ENCODE measurements around the gene CHL1. TPM values are rescaled to one million over a fixed set of nuclear protein-coding genes. Genes with fewer than 3 reads are reported as not detected.

The CHL1 gene
- total RNA-seq, 1 donor from 2014 or later = 0.44 TPM

DNA sequence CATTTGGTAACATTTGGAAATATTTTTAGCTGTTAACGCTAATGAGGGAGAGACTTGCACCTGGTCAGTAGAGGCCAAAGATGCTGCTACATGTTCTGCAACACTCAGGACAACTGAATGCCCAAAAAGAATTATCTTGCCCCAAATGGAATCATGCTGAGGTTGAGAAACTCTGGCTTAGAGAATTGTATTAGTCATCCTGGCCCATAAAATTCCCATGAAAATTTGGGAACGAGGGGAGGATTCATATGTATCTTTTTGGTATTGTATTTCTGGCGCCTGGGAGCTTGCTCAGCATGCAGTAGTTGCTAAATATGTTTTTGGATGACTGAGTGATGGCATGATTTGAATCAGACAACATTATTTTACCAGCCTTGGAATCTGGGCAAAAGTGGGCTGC, 59.9 kb downstream of the CHL1 start:
- Mint-ChIP-seq H3K4me3 (no peak overlapping the region), H3K27ac (ENCODE audit: unreplicated experiment) (no peak overlapping the region), H3K9me3 (peaks cover 3% of the 10 kb centered on the region), H3K27me3 (ENCODE audit: low read depth) (peaks cover 3% of the 10 kb centered on the region), H3K36me3 (ENCODE audit: low read depth) (no peaks in the 10 kb centered on the region), H3K4me1 (no peaks in the 10 kb centered on the region)
- TF ChIP-seq, protein P1, sequence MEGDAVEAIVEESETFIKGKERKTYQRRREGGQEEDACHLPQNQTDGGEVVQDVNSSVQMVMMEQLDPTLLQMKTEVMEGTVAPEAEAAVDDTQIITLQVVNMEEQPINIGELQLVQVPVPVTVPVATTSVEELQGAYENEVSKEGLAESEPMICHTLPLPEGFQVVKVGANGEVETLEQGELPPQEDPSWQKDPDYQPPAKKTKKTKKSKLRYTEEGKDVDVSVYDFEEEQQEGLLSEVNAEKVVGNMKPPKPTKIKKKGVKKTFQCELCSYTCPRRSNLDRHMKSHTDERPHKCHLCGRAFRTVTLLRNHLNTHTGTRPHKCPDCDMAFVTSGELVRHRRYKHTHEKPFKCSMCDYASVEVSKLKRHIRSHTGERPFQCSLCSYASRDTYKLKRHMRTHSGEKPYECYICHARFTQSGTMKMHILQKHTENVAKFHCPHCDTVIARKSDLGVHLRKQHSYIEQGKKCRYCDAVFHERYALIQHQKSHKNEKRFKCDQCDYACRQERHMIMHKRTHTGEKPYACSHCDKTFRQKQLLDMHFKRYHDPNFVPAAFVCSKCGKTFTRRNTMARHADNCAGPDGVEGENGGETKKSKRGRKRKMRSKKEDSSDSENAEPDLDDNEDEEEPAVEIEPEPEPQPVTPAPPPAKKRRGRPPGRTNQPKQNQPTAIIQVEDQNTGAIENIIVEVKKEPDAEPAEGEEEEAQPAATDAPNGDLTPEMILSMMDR (conservative IDR thresholded peaks at IDR 0.05) = no peak
- no peak for DNase-seq (ENCODE audit: low read depth, low spot score)

DNA sequence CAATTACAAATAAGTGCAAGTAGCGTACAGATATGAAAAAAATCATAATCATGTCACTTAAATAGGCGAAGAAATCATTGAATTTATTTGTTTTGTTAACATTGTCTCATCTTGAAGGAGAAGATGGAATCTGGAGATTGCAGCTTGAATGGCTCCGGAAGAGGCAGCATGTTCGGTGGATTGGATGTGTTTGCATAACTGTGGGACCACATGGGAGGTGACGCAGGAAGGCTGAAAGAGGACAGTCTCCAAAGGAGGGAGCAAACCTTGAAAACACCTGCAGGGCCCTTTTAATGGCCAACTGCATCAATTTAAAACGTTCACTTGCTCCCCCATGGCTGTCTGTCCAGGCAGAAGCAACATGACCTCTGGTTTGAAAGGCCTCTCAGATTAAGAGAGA, 61.3 kb downstream of the CHL1 start:
- Mint-ChIP-seq H3K36me3 (ENCODE audit: low read depth) (no peaks in the 10 kb centered on the region), H3K27ac (ENCODE audit: unreplicated experiment) (no peak overlapping the region)

DNA sequence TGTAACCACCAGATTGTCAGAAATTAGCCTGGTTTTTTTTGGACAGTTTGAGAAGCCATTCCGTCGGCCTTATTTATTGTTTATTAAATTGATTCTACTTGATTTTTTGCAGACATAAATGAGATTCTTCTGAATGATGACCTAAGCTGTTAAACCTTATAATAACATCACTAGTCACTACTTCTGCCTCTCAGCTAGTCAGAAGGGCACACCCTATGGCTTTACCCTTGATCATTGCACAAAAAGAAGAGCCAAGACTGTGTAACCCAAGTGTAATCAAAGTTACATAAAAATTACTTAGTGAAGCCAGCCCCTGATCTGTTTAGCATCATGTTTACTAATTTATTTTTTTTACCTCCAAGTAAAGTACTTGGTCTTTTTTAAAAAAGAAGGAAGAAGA, 64.3 kb downstream of the CHL1 start:
- no peaks in the 10 kb centered on the region for H3K27me3 Mint-ChIP-seq (ENCODE audit: low read depth)
- DNase-seq (ENCODE audit: low read depth, low spot score) = no peak
- H3K4me3 Mint-ChIP-seq = no peak overlapping the region
- H3K27ac Mint-ChIP-seq (ENCODE audit: unreplicated experiment) = no peak overlapping the region
- TF ChIP-seq, protein P1 (conservative IDR thresholded peaks at IDR 0.05) = no peak
- H3K9me3 Mint-ChIP-seq = no peaks in the 10 kb centered on the region
- no peaks in the 10 kb centered on the region for H3K4me1 Mint-ChIP-seq
- H3K36me3 Mint-ChIP-seq (ENCODE audit: low read depth) = no peaks in the 10 kb centered on the region

More for the DNA sequence above, 61.3 kb downstream of the CHL1 start:
- no peak for DNase-seq (ENCODE audit: low read depth, low spot score)
- H3K9me3 Mint-ChIP-seq = peaks cover 3% of the 10 kb centered on the region
- no peak overlapping the region for H3K4me3 Mint-ChIP-seq
- TF ChIP-seq, protein P1 (conservative IDR thresholded peaks at IDR 0.05) = no peak
- no peaks in the 10 kb centered on the region for H3K4me1 Mint-ChIP-seq
- H3K27me3 Mint-ChIP-seq (ENCODE audit: low read depth) = peaks cover 3% of the 10 kb centered on the region

DNA sequence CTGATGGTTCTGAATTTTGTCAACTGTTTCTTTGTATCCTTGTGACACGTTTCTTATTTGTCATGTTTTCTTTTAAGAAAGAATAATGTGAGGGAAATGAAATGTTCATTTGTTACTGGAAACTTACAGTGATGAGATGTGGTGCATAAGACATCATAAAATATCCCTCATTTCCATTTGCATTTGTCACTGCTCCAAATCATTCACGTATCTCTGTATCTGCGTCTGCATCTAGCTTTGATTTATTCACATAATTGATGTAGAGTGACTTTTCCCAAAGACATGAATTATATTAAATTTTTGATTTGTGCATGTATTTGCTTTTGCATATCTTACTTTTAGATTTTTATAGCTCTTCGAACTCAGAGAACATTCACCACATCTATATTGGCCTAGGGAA, 66.8 kb downstream of the CHL1 start:
- no peak overlapping the region for H3K27ac Mint-ChIP-seq (ENCODE audit: unreplicated experiment)
- H3K27me3 Mint-ChIP-seq (ENCODE audit: low read depth) = no peaks in the 10 kb centered on the region
- TF ChIP-seq, protein P1 (conservative IDR thresholded peaks at IDR 0.05) = no peak
- H3K4me3 Mint-ChIP-seq = no peak overlapping the region
- H3K4me1 Mint-ChIP-seq = no peaks in the 10 kb centered on the region
- H3K9me3 Mint-ChIP-seq = no peaks in the 10 kb centered on the region
- H3K36me3 Mint-ChIP-seq (ENCODE audit: low read depth) = no peaks in the 10 kb centered on the region
- DNase-seq (ENCODE audit: low read depth, low spot score) = no peak

DNA sequence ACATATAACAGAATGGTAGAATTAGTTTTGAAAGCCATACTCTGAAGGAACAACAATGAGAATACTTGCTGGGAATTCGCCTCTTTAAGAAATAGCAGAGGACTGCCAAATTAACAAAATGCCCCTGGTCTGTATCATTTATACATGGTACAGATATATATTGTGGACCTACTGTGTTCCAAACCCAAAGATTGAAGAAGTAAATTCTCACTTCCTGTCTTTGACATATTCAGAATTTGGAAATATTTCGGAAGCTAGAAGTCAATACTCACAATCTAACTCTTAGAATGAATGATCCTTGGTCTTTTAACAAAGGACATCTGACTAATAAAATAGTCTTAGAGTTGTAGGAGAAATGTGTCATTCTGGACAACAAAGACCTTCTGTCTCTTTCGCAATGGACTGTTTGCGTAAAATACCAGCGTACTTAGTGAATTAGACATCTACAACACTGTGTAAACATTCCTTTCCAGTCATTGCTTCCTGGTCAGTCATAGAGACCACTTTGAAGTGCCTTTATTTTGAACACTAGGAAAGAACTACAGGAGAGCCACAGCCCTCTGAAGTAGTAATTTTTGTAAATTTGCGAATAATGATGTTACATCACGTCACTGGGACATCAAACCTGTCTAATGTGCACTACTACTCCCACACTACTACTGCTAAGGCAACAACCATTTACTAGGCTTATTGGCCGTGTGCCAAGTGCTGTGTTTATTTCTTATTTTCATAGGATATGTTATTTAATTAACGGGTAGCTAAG, 68.0 kb downstream of the CHL1 start:
- H3K27me3 Mint-ChIP-seq (ENCODE audit: low read depth) = peaks cover 1% of the 10 kb centered on the region
- no peak for DNase-seq (ENCODE audit: low read depth, low spot score)

More for the DNA sequence above, 68.0 kb downstream of the CHL1 start:
- no peaks in the 10 kb centered on the region for H3K36me3 Mint-ChIP-seq (ENCODE audit: low read depth)
- H3K4me1 Mint-ChIP-seq = no peaks in the 10 kb centered on the region
- H3K9me3 Mint-ChIP-seq = no peaks in the 10 kb centered on the region
- H3K4me3 Mint-ChIP-seq = no peak overlapping the region
- TF ChIP-seq, protein P1 (conservative IDR thresholded peaks at IDR 0.05) = no peak
- no peak overlapping the region for H3K27ac Mint-ChIP-seq (ENCODE audit: unreplicated experiment)

All from neural crest cell (in vitro differentiated cells).